Memory B cell (primary cell): ENCODE measurements around the gene SLC43A2.

ENCODE experiments used
- ATAC-seq: fragments of 150-1000 bp; cut with Tn5 transposase; 2 replicates; pipeline ENCODE4 v1.10.0; 2021; ENCODE audit warnings: low read depth, mild to moderate bottlenecking, moderate library complexity
- DNase-seq, 2 donors: peaks; one replicate each; pipeline ENCODE4 v3.0.0; 2022; ENCODE audit warnings: low spot score in 2 of 2
- H3K27ac Mint-ChIP-seq: one replicate; pipeline ENCODE4 v1.8.0; 2022; ENCODE audit warnings: mild to moderate bottlenecking, moderate library complexity, mixed read lengths
- H3K27me3 Mint-ChIP-seq: one replicate; pipeline ENCODE4 v1.8.0; 2022; ENCODE audit warnings: mixed read lengths
- H3K36me3 Mint-ChIP-seq: one replicate; pipeline ENCODE4 v1.8.0; 2022; ENCODE audit warnings: mild to moderate bottlenecking, mixed read lengths
- H3K4me1 Mint-ChIP-seq: one replicate; pipeline ENCODE4 v1.8.0; 2022; ENCODE audit warnings: mixed read lengths
- H3K4me3 Mint-ChIP-seq: one replicate; pipeline ENCODE4 v1.8.0; 2022; ENCODE audit warnings: mild to moderate bottlenecking, moderate library complexity, mixed read lengths
- H3K9me3 Mint-ChIP-seq: one replicate; pipeline ENCODE4 v1.8.0; 2022; ENCODE audit warnings: mixed read lengths

SLC43A2 gene

DNA sequence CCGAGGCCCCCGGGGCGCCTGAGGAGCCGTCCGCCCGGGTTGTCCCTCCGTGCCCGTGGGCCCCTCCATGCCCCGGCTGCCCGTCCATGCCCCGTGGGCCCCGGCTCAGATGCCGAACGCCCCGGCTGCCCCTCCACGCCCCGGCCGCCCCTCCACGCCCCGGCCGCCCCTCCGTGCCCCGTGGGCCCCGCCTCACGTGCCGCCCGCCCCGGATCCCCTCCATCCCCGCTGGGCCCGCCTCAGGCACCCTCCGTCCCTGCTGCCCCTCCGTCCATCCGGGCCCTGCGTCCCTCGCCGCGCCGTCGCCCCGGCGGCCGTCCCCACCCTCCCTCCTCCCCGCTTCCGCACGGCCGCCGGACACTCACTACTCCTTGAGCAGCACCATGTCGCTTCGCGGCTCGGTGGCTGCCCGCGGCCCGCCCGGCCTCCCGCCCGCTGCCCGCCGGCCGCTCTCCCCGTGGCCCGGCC lies 66.4 kb downstream of the SLC43A2 start:
- peak overlapping the region; percentile 80 for H3K4me3 Mint-ChIP-seq
- DNase-seq (peak in 1 of 2 donors; percentile 35), ATAC-seq (peak; percentile 26)
- no peaks in the 10 kb centered on the region for H3K27me3 Mint-ChIP-seq
- H3K36me3 Mint-ChIP-seq: no peaks in the 10 kb centered on the region
- H3K4me1 Mint-ChIP-seq: peaks cover 41% of the 10 kb centered on the region
- H3K27ac Mint-ChIP-seq: peak overlapping the region; percentile 74
- no peaks in the 10 kb centered on the region for H3K9me3 Mint-ChIP-seq

- no peaks in the 10 kb centered on the region for H3K9me3 Mint-ChIP-seq
- peaks cover 43% of the 10 kb centered on the region for H3K4me1 Mint-ChIP-seq
- peak; percentile 38 for ATAC-seq
- no peaks in the 10 kb centered on the region for H3K27me3 Mint-ChIP-seq
- H3K4me3 Mint-ChIP-seq: peak overlapping the region; percentile 79
- peak overlapping the region; percentile 87 for H3K27ac Mint-ChIP-seq
- DNase-seq: peak; percentile 30 to 57
- no peaks in the 10 kb centered on the region for H3K36me3 Mint-ChIP-seq
Observed at GRCh38 chr17:1561420-1562175, 67.0 kb downstream of the SLC43A2 start.

- Mint-ChIP-seq H3K9me3 (no peaks in the 10 kb centered on the region), H3K4me1 (peaks cover 44% of the 10 kb centered on the region), H3K27ac (peak overlapping the region; percentile 87), H3K4me3 (peak overlapping the region; percentile 79), H3K27me3 (no peaks in the 10 kb centered on the region), H3K36me3 (no peaks in the 10 kb centered on the region)
- DNase-seq: no peak
- ATAC-seq: no peak
Observed at GRCh38 chr17:1560858-1561355, 67.7 kb downstream of the SLC43A2 start.

GRCh38 chr17:1560101-1560857 lies 68.4 kb downstream of the SLC43A2 start:
- Mint-ChIP-seq H3K4me1 (peaks cover 47% of the 10 kb centered on the region), H3K4me3 (no peak overlapping the region), H3K27ac (no peak overlapping the region), H3K9me3 (no peaks in the 10 kb centered on the region), H3K27me3 (no peaks in the 10 kb centered on the region), H3K36me3 (no peaks in the 10 kb centered on the region)
- ATAC-seq (no peak), DNase-seq (no peak)

DNA sequence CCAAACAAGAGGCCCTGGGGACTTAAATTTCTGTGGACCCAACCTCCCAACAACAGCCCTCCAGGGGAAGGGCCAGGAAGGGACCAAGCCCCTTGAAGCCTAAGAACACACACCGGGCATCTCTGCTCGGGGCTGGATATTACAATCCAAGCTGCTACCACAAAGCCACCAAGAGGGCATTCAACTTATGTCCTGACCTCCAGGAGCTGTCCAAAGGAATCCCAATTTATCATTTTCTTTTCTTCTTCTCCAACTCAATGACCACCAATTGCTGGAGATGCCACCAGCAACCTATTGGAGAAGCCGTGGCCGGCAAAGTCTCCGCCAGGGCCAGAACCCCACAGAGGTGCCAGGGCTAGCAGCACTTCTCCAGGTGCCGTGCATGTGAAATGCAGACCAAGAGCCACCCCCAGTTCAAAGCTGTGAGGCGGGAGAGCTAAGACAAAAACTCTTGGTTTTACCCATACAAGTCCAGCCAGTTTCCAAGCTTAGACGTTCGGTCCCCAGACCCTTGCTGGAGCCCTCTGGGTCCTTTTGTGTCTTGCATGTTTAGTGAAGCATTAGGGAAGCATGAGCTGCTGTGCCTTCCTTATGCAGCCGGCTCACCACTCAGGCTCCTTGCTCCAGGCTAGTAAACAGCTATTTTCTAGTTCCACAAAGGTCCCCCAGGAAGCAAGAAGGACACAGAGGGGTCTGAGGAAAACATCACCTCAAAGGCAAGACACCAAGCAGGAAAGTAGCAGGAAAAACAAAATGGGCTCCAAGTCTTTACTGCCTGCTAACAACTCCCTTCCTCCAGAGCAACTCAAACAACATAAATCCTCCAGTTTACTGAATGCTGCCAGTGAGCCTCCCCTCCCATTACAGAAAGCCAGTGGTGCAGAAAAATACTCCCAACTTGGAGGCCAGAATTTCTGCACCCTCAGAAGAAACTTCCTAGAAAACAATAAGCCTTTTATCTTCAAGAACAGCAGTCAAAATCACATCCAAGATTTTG lies 69.3 kb downstream of the SLC43A2 start:
- Mint-ChIP-seq H3K27me3 (no peaks in the 10 kb centered on the region), H3K27ac (no peak overlapping the region), H3K9me3 (no peaks in the 10 kb centered on the region), H3K4me1 (peaks cover 52% of the 10 kb centered on the region), H3K4me3 (peak overlapping the region; percentile 37), H3K36me3 (no peaks in the 10 kb centered on the region)
- DNase-seq (no peak), ATAC-seq (no peak)

- Mint-ChIP-seq H3K9me3 (no peaks in the 10 kb centered on the region), H3K4me3 (no peak overlapping the region), H3K4me1 (peaks cover 50% of the 10 kb centered on the region), H3K36me3 (peaks cover 2% of the 10 kb centered on the region), H3K27ac (no peak overlapping the region), H3K27me3 (no peaks in the 10 kb centered on the region)
- ATAC-seq (no peak), DNase-seq (no peak)
Observed at GRCh38 chr17:1558401-1558800, 70.2 kb downstream of the SLC43A2 start.

- H3K4me1 Mint-ChIP-seq: peaks cover 57% of the 10 kb centered on the region
- no peak overlapping the region for H3K4me3 Mint-ChIP-seq
- no peaks in the 10 kb centered on the region for H3K27me3 Mint-ChIP-seq
- ATAC-seq (no peak), DNase-seq (no peak)
- H3K36me3 Mint-ChIP-seq: peaks cover 6% of the 10 kb centered on the region
- H3K9me3 Mint-ChIP-seq: no peaks in the 10 kb centered on the region
- H3K27ac Mint-ChIP-seq: peak overlapping the region; percentile 54
Observed at GRCh38 chr17:1557355-1558095, 71.1 kb downstream of the SLC43A2 start.

- H3K36me3 Mint-ChIP-seq: peaks cover 13% of the 10 kb centered on the region
- H3K27me3 Mint-ChIP-seq: no peaks in the 10 kb centered on the region
- ATAC-seq (peak; percentile 93), DNase-seq (peak in 1 of 2 donors; percentile 39)
- H3K4me3 Mint-ChIP-seq: peak overlapping the region; percentile 73
- H3K9me3 Mint-ChIP-seq: no peaks in the 10 kb centered on the region
- H3K4me1 Mint-ChIP-seq: peaks cover 48% of the 10 kb centered on the region
- peak overlapping the region; percentile 54 for H3K27ac Mint-ChIP-seq
Observed at GRCh38 chr17:1555651-1556471, 72.8 kb downstream of the SLC43A2 start.

- Mint-ChIP-seq H3K27me3 (no peaks in the 10 kb centered on the region), H3K36me3 (peaks cover 22% of the 10 kb centered on the region), H3K27ac (peak overlapping the region; percentile 54), H3K4me1 (peaks cover 46% of the 10 kb centered on the region), H3K4me3 (peak overlapping the region; percentile 73), H3K9me3 (no peaks in the 10 kb centered on the region)
- no peak for ATAC-seq
- DNase-seq: no peak
Observed at GRCh38 chr17:1554751-1555540, 73.7 kb downstream of the SLC43A2 start.

DNA sequence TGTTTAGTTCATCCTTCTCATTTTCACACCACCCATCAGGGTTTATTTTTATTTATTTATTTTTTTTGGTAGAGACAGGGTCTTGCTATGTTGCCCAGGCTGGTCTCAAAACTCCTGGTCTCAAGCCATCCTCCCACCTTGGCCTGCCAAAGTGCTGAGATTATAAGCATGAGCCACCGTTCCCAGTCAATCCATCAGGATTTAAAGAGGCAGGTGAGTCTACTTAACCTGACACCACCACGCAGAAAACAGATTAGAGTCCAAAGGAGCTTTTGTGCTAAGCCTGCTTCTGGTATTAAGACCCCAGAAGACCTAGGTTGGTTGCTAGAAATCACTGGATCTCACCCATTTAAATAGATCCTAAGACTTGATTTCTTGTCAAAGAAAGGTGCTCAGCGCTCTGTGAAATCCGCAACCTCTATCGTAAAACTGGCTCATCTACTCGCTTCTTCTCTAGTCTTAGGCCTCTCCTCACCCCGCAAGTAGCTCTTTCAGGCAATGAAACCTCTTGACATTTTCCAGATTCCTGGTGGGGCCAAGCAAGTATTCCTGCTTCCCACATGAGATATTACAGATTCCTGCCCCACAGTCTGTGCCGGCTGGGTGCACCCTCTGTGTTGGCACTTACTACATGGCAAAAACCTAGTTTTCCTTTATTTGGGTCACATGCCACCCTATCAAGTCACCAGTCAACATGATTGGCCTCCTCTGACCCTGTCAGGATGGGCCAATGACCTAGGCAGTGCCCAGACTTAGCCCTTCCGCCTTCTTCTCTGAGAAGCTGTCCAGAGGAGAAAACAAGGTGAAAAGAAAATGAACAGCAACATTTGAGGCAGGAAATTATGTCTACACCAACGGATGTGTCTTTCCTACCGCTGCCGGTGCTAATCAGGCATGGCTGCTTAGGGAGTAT lies 75.0 kb downstream of the SLC43A2 start:
- H3K27ac Mint-ChIP-seq: peak overlapping the region; percentile 82

DNA sequence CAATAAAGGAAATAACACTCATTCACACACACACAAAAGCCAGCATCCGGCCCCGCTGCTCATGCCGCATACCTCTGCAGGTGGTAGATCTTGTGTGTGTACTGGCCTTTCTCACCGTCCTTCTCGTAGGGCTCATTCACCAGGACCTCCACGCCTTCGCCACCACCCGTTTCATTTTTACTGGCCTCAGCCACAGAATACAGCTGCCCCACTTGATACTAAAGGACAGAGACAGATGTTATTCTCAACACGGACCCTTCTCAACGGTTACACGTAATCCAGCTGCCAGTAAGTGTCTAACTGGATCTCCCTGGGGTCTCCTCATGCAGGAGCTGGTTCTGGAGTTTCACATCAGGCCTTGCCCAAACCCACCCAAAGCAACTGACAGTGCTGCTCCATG lies 75.7 kb downstream of the SLC43A2 start:
- no peak overlapping the region for H3K4me3 Mint-ChIP-seq
- ATAC-seq: no peak
- no peaks in the 10 kb centered on the region for H3K27me3 Mint-ChIP-seq
- DNase-seq: no peak
- H3K36me3 Mint-ChIP-seq: peaks cover 25% of the 10 kb centered on the region
- H3K27ac Mint-ChIP-seq: peak overlapping the region; percentile 51
- peaks cover 40% of the 10 kb centered on the region for H3K4me1 Mint-ChIP-seq
- no peaks in the 10 kb centered on the region for H3K9me3 Mint-ChIP-seq

More for the DNA sequence above, 75.0 kb downstream of the SLC43A2 start:
- no peaks in the 10 kb centered on the region for H3K9me3 Mint-ChIP-seq
- peak overlapping the region; percentile 12 for H3K4me3 Mint-ChIP-seq
- H3K4me1 Mint-ChIP-seq: peaks cover 40% of the 10 kb centered on the region
- DNase-seq (no peak), ATAC-seq (no peak)
- H3K27me3 Mint-ChIP-seq: no peaks in the 10 kb centered on the region
- H3K36me3 Mint-ChIP-seq: peaks cover 22% of the 10 kb centered on the region
